GM18517 (cell line): ENCODE data around the gene ACTRT2.

Source experiments
- ATAC-seq: cut with Tn5 transposase; IDR thresholded peaks from one replicate; pipeline ENCODE4 v1.9.1; 2021; ENCODE audit warnings: mild to moderate bottlenecking, moderate library complexity; ENCODE audit not compliant: unreplicated experiment

Gene ACTRT2

DNA sequence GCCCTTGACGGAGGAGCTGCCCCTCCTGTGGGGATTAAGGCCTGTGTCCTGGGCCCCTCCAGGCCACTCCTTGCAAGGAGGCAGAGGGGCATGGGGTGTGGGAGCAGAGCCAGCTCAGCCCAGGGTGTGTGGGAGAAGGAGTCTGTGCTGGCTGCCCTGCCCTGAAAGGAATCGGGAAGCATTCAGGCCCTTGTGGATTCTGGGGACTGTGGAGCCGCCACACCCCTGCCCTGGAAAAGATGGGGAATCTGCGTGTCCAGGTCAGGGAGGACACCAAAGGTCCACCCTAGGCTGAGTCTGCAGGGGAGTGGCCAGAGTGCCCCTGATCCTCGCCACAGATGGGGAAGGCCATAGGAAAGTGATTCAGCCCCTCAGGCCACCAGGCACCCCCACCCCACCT, 31.2 kb downstream of the ACTRT2 start:
- no peak for ATAC-seq

DNA sequence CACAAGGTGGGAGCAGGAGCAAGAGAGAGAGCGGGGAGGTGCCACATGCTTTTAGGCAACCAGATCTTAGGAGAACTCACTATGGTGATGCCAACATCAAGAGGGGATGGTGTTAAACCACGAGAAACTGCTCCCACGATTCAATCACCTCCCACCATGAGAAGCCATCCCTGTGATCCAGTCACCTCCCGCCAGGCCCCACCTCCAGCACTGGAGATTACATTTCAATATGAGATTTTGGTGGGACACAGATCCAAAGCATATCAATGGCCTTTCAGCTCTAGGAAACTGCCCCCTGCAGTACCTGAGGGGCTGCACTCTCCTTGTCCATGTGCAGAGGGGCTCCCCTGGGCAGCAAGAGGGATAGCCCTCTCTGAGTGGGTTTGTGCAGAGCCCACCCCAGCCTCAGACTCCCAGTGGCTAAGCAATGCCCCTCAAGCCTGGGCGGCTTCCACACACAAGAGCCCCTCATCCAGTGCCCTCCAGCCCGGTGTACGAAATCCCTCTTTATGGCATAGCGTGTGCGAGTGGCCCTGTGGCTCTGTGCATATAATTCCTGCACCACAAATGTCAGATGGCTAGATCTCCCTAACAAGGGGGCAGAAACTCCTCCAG, 32.2 kb downstream of the ACTRT2 start:
- no peak for ATAC-seq

DNA sequence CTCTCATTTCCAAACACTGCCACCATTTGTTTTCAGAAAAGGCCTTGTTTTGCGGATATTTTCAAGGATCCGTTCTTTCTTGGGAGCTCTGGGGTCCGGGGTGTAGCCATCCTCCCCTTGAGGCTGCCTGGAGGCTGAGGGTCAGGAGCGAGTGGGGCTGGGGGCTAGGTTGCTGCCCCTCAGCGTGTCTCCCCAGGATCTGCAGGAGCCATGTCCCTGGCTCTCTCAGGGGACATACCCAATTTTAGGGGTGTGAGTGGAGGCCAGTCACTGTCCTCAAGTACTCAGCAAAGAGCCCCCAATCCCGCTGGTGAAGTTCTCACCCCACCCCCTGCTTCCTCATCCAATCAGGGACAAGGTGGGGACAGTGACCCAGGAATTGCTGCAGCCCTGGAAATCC, 32.7 kb downstream of the ACTRT2 start:
- no peak for ATAC-seq

- no peak for ATAC-seq
Measured at GRCh38 chr1:3054474-3054873, 33.2 kb downstream of the ACTRT2 start.

DNA sequence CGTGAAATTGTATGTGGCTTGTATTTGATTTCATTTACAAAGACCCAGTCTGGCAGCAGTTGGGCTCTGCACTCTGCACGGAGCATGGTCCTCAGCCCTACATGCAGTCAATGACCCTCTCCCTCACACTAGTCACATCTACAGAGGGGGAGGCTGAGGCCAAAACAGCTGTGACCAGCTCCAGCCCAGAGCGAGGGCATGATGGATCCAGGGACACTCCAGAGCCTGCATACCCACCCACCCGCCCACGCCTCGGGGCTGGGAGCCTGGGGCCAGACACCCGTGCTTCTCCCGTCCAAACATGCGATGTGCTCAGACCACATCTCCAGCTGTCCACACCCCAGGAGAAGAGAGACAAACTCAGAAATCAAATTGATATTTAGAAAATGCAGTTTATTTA, 33.8 kb downstream of the ACTRT2 start:
- no peak for ATAC-seq

GRCh38 chr1:3056641-3057040, 35.4 kb downstream of the ACTRT2 start:
- ATAC-seq: no peak

DNA sequence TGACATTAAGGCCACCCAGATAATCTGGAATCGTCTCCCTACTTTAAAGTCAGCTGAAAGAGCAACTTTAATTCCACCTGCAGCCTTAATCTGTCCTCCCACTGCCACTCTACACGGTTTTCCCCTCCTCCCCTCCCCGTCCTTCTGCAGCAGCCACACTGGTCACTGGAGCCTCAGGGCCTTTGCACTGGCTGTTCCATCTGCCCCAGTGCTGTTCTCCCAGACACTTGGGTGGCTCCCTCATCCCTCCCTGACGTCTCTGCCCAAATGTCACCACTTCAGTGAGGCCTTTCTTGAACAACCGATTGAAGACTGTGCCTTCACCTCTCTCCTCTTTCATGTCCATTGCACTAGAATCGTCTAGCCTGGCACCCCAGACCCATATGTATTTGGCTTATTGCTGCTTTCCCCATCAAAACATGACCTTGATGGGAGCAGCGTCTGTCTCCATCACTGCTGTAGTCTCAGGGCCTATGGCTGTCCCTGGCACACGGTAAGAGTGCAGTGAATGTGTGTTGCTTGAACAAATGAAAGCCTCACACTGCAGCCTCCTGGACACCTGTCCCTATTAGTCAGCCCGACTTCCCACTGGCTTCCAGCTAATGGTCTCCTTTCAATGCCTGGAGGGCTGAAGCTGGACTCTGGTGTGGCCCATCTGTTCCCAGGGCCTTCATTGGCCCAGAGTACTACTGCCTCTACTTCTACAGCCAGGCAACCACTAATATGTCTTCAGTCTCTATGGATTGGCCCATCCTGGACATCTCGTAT, 37.2 kb downstream of the ACTRT2 start:
- no peak for ATAC-seq

DNA sequence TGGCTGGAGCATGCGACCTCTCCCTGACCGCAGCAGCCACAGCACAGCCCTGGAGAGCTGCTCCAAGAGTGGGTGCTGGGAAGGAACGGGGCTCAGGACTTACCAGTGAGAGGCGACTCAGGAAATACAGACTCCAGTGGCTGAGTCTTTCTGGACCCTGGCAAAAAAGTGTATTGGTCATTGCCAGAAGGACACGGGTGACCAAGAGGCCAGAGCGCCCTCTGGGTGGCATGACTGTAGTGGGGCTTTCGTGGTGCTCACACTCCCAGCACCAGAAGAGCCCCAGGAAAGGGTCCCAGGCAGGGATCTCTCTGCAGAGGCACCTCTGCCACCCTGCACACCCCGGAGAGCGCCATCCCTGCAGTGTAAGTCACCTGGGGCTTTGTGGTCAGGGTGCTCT, 38.9 kb downstream of the ACTRT2 start:
- no peak for ATAC-seq

GRCh38 chr1:3060601-3061551, 39.6 kb downstream of the ACTRT2 start:
- no peak for ATAC-seq

DNA sequence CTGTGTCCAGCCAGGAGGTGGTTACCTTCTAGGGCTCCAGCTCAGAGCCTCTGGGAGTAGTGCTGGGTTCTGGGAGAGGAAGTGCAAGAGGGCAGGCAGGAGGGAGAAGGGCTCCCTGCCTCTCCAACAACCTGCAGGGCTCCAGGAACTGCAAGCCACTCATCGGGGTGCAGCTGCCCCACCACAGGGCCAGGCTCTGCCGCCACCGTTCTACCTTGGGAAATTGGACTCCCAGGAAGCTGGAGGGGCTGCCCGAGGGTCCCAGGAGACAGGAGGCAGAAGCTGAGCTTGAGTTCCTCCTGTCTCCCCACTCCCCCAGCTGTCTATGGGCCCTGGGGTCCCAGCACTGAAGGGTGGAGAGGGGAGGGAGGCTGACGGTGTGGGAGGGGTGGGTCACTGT, 40.3 kb downstream of the ACTRT2 start:
- ATAC-seq: no peak

GRCh38 chr1:3061981-3062615, 40.8 kb downstream of the ACTRT2 start:
- no peak for ATAC-seq

- no peak for ATAC-seq
Measured at GRCh38 chr1:3062616-3063378, 41.5 kb downstream of the ACTRT2 start.

- no peak for ATAC-seq
Measured at GRCh38 chr1:3063379-3064295, 42.4 kb downstream of the ACTRT2 start.

- ATAC-seq: no peak
Measured at GRCh38 chr1:3064296-3064850, 43.1 kb downstream of the ACTRT2 start.

DNA sequence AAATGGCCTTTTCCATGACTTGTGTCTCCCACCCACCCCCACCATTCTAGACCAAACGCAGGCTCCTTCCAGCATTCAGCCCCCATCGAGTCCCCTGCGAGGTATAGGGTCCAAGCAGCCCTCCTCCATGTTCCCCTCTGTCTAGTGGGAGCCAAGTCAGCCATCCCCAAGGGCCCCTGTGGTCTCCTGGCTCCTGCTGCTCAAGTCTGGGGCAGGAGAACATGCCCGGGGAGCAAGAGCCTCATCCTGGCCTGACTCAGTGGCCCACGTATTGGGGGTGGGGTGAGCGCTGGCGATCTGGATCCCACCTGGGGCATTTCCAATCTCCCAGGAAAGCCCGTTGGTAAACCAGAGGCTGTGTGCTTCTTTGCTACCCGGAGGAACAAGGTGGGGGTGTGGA, 43.6 kb downstream of the ACTRT2 start:
- no peak for ATAC-seq

GRCh38 chr1:3065396-3065795, 44.1 kb downstream of the ACTRT2 start:
- ATAC-seq: no peak

- ATAC-seq: no peak
Measured at GRCh38 chr1:3065797-3066196, 44.5 kb downstream of the ACTRT2 start.

GRCh38 chr1:3066250-3066711, 45.0 kb downstream of the ACTRT2 start:
- no peak for ATAC-seq

DNA sequence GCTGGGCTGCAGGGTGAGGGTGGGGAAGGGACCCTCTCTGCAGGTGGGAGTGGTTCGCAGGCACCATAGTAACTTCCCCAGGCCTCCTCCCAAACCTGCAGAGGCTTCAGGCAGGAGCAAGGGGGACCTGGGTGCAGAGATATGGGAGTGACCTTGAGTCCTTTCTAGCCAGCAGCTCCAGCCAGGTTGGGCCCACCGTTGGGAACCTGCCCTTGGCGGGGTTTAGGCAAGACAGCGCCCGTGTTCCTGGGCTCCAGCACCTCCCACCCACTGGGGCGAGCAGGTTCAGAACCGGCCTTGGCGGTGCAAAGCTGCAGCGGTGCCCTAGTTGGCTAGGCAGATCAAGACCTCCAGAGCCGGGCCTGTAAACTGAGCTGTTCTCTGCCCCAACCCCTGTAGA, 45.6 kb downstream of the ACTRT2 start:
- ATAC-seq: no peak
